Neural cell (in vitro differentiated cells): ENCODE measurements around the gene CHPF2. TPM values are rescaled to one million over a fixed set of nuclear protein-coding genes. Genes with fewer than 3 reads are reported as not detected.

ENCODE experiments used
- H2AFZ ChIP-seq: fragments of 200-600, 300-800 bp; sonication (generic), shearing (Covaris generic); 2 replicates; pipeline ENCODE4 v1.6.0; 2014; ENCODE audit warnings: low read depth, mild to moderate bottlenecking, antibody characterized with exemption, low read length, moderate library complexity
- H3F3A ChIP-seq: fragments of 200-600 bp; shearing (Covaris generic); 2 replicates; pipeline ENCODE4 v1.6.1; 2016; ENCODE audit warnings: mild to moderate bottlenecking, moderate library complexity, mixed read lengths, antibody characterized with exemption, low read length; ENCODE audit not compliant: insufficient read depth, poor library complexity, severe bottlenecking
- H3K27ac ChIP-seq: fragments of 200-600, 300-800 bp; sonication (generic), shearing (Covaris generic); 2 replicates; pipeline ENCODE4 v1.5.1; 2014; ENCODE audit warnings: mild to moderate bottlenecking, low read length, moderate library complexity
- H3K27me3 ChIP-seq: fragments of 300-800, 200-600 bp; sonication (generic), shearing (Covaris generic); 2 replicates; pipeline ENCODE4 v1.6.0; 2014; ENCODE audit warnings: mild to moderate bottlenecking, low read depth, low read length, moderate library complexity; ENCODE audit not compliant: insufficient read depth
- H3K36me3 ChIP-seq: fragments of 300-800, 200-600 bp; sonication (generic), shearing (Covaris generic); 2 replicates; pipeline ENCODE4 v1.5.1; 2014; ENCODE audit warnings: mild to moderate bottlenecking, antibody characterized with exemption, low read length, moderate library complexity; ENCODE audit not compliant: insufficient read depth
- H3K4me2 ChIP-seq: fragments of 300-800, 200-600 bp; sonication (generic), shearing (Covaris generic); 2 replicates; pipeline ENCODE4 v1.6.0; 2014; ENCODE audit warnings: mild to moderate bottlenecking, low read length
- H3K4me3 ChIP-seq: fragments of 300-800, 200-600 bp; sonication (generic), shearing (Covaris generic); 2 replicates; pipeline ENCODE4 v1.5.1; 2014; ENCODE audit warnings: mild to moderate bottlenecking, low read length, moderate library complexity
- H3K79me2 ChIP-seq: fragments of 200-600 bp; shearing (Covaris generic); replicated peaks from 2 replicates; pipeline ENCODE4 v1.6.0; 2014; ENCODE audit warnings: mild to moderate bottlenecking, low read length, moderate library complexity; ENCODE audit not compliant: insufficient read depth
- H3K9ac ChIP-seq: fragments of 300-800, 200-600 bp; sonication (generic), shearing (Covaris generic); 2 replicates; pipeline ENCODE4 v1.6.1; 2016; ENCODE audit warnings: mild to moderate bottlenecking, low read length, mixed read lengths
- H3K9me2 ChIP-seq: fragments of 200-600 bp; shearing (Covaris generic); 2 replicates; pipeline ENCODE4 v1.6.1; 2016; ENCODE audit warnings: mild to moderate bottlenecking, low read length, mixed read lengths; ENCODE audit not compliant: insufficient read depth
- H3K9me3 ChIP-seq: fragments of 200-600, 300-800 bp; sonication (generic), shearing (Covaris generic); 2 replicates; pipeline ENCODE4 v1.6.1; 2016; ENCODE audit warnings: mild to moderate bottlenecking, mixed run types, low read length, moderate library complexity, mixed read lengths
- H4K20me1 ChIP-seq: fragments of 200-600 bp; shearing (Covaris generic); 2 replicates; pipeline ENCODE4 v1.6.1; 2016; ENCODE audit warnings: mild to moderate bottlenecking, mixed run types; ENCODE audit not compliant: insufficient read depth
- EP300 ChIP-seq: fragments of 450-650 bp; conservative IDR thresholded peaks from 2 replicates; pipeline ENCODE4 v1.6.1; 2014; ENCODE audit warnings: antibody characterized with exemption, mild to moderate bottlenecking, moderate library complexity; ENCODE audit not compliant: poor library complexity, severe bottlenecking
- EZH2 ChIP-seq: fragments of 200-600, 300-800 bp; shearing (Covaris generic), sonication (generic); IDR thresholded peaks from 2 replicates; pipeline ENCODE4 v1.6.1; 2014; ENCODE audit warnings: antibody characterized with exemption, low read length, borderline replicate concordance, mild to moderate bottlenecking; ENCODE audit not compliant: insufficient read depth, poor library complexity, severe bottlenecking
- MXI1 ChIP-seq: fragments of 450-650 bp; conservative IDR thresholded peaks from 2 replicates; pipeline ENCODE4 v1.6.1; 2014; ENCODE audit warnings: antibody characterized with exemption, mild to moderate bottlenecking; ENCODE audit not compliant: poor library complexity, severe bottlenecking
- POLR2AphosphoS5 ChIP-seq: IDR thresholded peaks from 2 replicates; pipeline ENCODE4 v1.6.1; 2012
- RAD21 ChIP-seq: fragments of 450-650 bp; conservative IDR thresholded peaks from 2 replicates; pipeline ENCODE4 v1.6.1; 2014; ENCODE audit warnings: antibody characterized with exemption, mild to moderate bottlenecking, moderate library complexity
- SMC3 ChIP-seq: fragments of 450-650 bp; conservative IDR thresholded peaks from 2 replicates; pipeline ENCODE4 v1.6.1; 2014; ENCODE audit warnings: antibody characterized with exemption, mild to moderate bottlenecking, moderate library complexity; ENCODE audit not compliant: poor library complexity
- TAF1 ChIP-seq: IDR thresholded peaks from 2 replicates; pipeline ENCODE4 v1.6.1; 2012; ENCODE audit warnings: low read depth
- polyA plus RNA-seq: library from polyadenylated mRNA; depleted of rRNA; stranded (reverse); fragments of >200 nt; gene quantifications from 2 replicates; pipeline ENCODE4 v1.2.3, GENCODE V29; 2014
- TF ChIP-seq, protein P1 (sequence below): IDR thresholded peaks from 2 replicates; pipeline ENCODE4 v1.6.1; 2012; ENCODE audit warnings: borderline replicate concordance
- TF ChIP-seq, protein P2 (sequence below): fragments of 450-650 bp; IDR thresholded peaks from 2 replicates; pipeline ENCODE4 v1.5.1; 2014; ENCODE audit warnings: antibody characterized with exemption, mild to moderate bottlenecking, moderate library complexity; ENCODE audit not compliant: poor library complexity, severe bottlenecking

Gene CHPF2
- polyA plus RNA-seq, 1 donor from 2014 or later = 22.5 TPM

GRCh38 chr7:151238190-151238810, 6.0 kb downstream of the CHPF2 start:
- no peaks in the 10 kb centered on the region for H3F3A ChIP-seq
- no peaks in the 10 kb centered on the region for H3K9me3 ChIP-seq
- TF ChIP-seq RAD21 (no peak), EP300 (no peak), TAF1 (no peak), MXI1 (no peak), EZH2 (no peak), POLR2AphosphoS5 (no peak), SMC3 (no peak)
- TF ChIP-seq, protein P1, sequence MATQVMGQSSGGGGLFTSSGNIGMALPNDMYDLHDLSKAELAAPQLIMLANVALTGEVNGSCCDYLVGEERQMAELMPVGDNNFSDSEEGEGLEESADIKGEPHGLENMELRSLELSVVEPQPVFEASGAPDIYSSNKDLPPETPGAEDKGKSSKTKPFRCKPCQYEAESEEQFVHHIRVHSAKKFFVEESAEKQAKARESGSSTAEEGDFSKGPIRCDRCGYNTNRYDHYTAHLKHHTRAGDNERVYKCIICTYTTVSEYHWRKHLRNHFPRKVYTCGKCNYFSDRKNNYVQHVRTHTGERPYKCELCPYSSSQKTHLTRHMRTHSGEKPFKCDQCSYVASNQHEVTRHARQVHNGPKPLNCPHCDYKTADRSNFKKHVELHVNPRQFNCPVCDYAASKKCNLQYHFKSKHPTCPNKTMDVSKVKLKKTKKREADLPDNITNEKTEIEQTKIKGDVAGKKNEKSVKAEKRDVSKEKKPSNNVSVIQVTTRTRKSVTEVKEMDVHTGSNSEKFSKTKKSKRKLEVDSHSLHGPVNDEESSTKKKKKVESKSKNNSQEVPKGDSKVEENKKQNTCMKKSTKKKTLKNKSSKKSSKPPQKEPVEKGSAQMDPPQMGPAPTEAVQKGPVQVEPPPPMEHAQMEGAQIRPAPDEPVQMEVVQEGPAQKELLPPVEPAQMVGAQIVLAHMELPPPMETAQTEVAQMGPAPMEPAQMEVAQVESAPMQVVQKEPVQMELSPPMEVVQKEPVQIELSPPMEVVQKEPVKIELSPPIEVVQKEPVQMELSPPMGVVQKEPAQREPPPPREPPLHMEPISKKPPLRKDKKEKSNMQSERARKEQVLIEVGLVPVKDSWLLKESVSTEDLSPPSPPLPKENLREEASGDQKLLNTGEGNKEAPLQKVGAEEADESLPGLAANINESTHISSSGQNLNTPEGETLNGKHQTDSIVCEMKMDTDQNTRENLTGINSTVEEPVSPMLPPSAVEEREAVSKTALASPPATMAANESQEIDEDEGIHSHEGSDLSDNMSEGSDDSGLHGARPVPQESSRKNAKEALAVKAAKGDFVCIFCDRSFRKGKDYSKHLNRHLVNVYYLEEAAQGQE = no peak
- TF ChIP-seq, protein P2, sequence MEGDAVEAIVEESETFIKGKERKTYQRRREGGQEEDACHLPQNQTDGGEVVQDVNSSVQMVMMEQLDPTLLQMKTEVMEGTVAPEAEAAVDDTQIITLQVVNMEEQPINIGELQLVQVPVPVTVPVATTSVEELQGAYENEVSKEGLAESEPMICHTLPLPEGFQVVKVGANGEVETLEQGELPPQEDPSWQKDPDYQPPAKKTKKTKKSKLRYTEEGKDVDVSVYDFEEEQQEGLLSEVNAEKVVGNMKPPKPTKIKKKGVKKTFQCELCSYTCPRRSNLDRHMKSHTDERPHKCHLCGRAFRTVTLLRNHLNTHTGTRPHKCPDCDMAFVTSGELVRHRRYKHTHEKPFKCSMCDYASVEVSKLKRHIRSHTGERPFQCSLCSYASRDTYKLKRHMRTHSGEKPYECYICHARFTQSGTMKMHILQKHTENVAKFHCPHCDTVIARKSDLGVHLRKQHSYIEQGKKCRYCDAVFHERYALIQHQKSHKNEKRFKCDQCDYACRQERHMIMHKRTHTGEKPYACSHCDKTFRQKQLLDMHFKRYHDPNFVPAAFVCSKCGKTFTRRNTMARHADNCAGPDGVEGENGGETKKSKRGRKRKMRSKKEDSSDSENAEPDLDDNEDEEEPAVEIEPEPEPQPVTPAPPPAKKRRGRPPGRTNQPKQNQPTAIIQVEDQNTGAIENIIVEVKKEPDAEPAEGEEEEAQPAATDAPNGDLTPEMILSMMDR = no peak
- H4K20me1 ChIP-seq = no peaks in the 10 kb centered on the region
- no peak overlapping the region for H3K27ac ChIP-seq
- no peaks in the 10 kb centered on the region for H3K36me3 ChIP-seq
- H3K4me2 ChIP-seq = no peak overlapping the region
- H3K79me2 ChIP-seq = peaks cover 16% of the 10 kb centered on the region
- no peak overlapping the region for H2AFZ ChIP-seq
- no peaks in the 10 kb centered on the region for H3K9me2 ChIP-seq
- no peak overlapping the region for H3K9ac ChIP-seq
- H3K27me3 ChIP-seq = no peaks in the 10 kb centered on the region
- no peak overlapping the region for H3K4me3 ChIP-seq

GRCh38 chr7:151238924-151239836, 6.9 kb downstream of the CHPF2 start:
- no peak for TF ChIP-seq RAD21
- TF ChIP-seq, protein P1 = no peak
- no peak for TF ChIP-seq TAF1
- TF ChIP-seq, protein P2 = no peak
- TF ChIP-seq MXI1 = no peak
- no peak for TF ChIP-seq EP300
- TF ChIP-seq SMC3 = no peak
- no peak for TF ChIP-seq POLR2AphosphoS5
- TF ChIP-seq EZH2 = no peak
- Histone ChIP-seq H4K20me1 (no peaks in the 10 kb centered on the region), H3F3A (no peaks in the 10 kb centered on the region), H2AFZ (no peak overlapping the region), H3K4me3 (no peak overlapping the region), H3K36me3 (no peaks in the 10 kb centered on the region), H3K27ac (no peak overlapping the region), H3K9me3 (no peaks in the 10 kb centered on the region), H3K79me2 (peaks cover 7% of the 10 kb centered on the region), H3K9me2 (no peaks in the 10 kb centered on the region), H3K27me3 (no peaks in the 10 kb centered on the region), H3K9ac (no peak overlapping the region), H3K4me2 (no peak overlapping the region)
